ENCODE measurements around the gene CDC7.

The CDC7 gene

DNA sequence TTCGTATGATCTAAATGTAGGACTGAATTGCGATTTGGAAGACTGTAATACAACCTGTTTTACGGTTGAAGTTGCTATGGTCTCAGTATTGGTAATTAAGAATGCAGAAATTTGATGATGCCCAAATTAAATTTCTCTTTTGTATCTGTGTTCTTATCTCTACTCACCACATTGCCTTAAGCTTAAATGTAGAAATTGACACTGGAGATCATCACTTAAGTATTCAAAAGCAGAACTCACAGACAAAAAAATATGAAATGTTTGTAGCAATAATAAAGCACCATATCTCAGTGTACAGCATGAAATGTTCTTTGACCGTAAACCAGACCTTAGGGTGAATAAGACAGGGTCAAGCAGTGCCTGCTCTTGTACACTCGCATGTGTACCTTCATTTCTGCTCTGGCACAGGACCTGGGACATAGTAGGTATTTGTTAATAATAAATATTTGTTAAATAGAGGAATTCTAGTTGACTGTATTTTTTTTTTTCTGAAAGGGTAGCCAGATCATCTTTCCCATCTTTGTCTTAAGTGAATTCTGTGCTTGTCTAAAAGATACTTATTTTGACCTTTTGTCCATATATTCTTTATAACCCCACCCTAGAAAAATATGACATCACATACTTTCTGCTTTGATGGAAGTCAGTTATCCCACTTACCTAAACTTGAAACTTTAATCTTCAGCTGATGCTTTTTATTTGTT lies 1.5 kb downstream of the CDC7 start:
- H3K79me2 ChIP-seq (ENCODE audit: low read length), result peaks cover 55% of the 10 kb centered on the region

DNA sequence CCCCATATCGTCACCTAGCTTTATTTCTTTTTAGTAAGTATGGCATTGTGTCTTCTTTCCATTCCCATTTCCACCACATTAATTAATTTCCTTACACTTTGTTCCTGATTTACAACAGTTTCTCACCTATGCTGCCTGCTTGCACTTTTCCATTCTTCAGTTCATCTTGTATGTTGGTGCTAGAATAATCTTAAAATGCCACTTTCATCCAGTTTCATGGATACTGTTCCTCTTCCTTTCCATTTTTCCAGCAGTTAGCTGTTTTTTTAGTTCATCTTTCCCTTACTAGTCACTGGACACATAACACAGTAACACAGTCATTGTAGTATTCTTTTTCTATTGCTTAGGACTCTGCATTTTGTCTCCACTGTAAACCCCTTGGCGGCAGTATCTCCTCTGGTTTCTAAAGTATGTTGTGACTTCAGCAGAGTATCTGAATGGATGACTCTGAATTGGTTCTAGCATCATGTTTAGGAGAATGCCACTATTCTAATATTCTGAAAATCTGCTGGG lies 2.1 kb downstream of the CDC7 start:
- Histone ChIP-seq H3K4me1 (ENCODE audit: low read length) (peaks cover 27% of the 10 kb centered on the region), H3K79me2 (ENCODE audit: low read length) (peaks cover 59% of the 10 kb centered on the region), H3K4me2 (ENCODE audit: low read depth, low read length) (peak overlapping the region; percentile 78; the same call in 1 of the 2 replicates)

More for the DNA sequence above, 1.5 kb downstream of the CDC7 start:
- H3K9me2 ChIP-seq (replicated peaks; ENCODE audit: insufficient read depth, low read length), result no peaks in the 10 kb centered on the region
- no peaks in the 10 kb centered on the region for H3K36me3 ChIP-seq (replicated peaks; ENCODE audit: insufficient read depth, low read length)
- H3K9ac ChIP-seq (ENCODE audit: low read length), result peak overlapping the region; percentile 92
- peak overlapping the region; percentile 78 for H3K4me2 ChIP-seq (ENCODE audit: low read depth, low read length)
- peak overlapping the region; percentile 68 for H2AFZ ChIP-seq (ENCODE audit: low read length)
- DNase-seq, result no peak
- peaks cover 9% of the 10 kb centered on the region; the same call in 1 of the 2 replicates for H3F3A ChIP-seq (ENCODE audit: insufficient read depth, low read length)
- H3K27me3 ChIP-seq (replicated peaks; ENCODE audit: insufficient read depth, low read length), result no peaks in the 10 kb centered on the region
- peak overlapping the region; percentile 89 for H3K4me3 ChIP-seq (ENCODE audit: low read length)
- peak overlapping the region; percentile 79; the same call in 1 of the 2 replicates for H3K27ac ChIP-seq (ENCODE audit: low read length)
- TF ChIP-seq, protein P1, sequence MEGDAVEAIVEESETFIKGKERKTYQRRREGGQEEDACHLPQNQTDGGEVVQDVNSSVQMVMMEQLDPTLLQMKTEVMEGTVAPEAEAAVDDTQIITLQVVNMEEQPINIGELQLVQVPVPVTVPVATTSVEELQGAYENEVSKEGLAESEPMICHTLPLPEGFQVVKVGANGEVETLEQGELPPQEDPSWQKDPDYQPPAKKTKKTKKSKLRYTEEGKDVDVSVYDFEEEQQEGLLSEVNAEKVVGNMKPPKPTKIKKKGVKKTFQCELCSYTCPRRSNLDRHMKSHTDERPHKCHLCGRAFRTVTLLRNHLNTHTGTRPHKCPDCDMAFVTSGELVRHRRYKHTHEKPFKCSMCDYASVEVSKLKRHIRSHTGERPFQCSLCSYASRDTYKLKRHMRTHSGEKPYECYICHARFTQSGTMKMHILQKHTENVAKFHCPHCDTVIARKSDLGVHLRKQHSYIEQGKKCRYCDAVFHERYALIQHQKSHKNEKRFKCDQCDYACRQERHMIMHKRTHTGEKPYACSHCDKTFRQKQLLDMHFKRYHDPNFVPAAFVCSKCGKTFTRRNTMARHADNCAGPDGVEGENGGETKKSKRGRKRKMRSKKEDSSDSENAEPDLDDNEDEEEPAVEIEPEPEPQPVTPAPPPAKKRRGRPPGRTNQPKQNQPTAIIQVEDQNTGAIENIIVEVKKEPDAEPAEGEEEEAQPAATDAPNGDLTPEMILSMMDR (IDR thresholded peaks at IDR 0.05; ENCODE audit: low read length), result no peak
- TF ChIP-seq EZH2 (optimal IDR thresholded peaks at IDR 0.05; ENCODE audit: low read depth, low read length) (no peak), EZH2phosphoT487 (IDR thresholded peaks at IDR 0.05; ENCODE audit: low read length) (no peak)
- peaks cover 27% of the 10 kb centered on the region for H3K4me1 ChIP-seq (ENCODE audit: low read length)
- no peaks in the 10 kb centered on the region; the same call in 1 of the 2 replicates for H4K20me1 ChIP-seq (ENCODE audit: insufficient read depth, low read length)
- H3K9me3 ChIP-seq (replicated peaks; ENCODE audit: insufficient read depth, low read length), result no peaks in the 10 kb centered on the region

DNA sequence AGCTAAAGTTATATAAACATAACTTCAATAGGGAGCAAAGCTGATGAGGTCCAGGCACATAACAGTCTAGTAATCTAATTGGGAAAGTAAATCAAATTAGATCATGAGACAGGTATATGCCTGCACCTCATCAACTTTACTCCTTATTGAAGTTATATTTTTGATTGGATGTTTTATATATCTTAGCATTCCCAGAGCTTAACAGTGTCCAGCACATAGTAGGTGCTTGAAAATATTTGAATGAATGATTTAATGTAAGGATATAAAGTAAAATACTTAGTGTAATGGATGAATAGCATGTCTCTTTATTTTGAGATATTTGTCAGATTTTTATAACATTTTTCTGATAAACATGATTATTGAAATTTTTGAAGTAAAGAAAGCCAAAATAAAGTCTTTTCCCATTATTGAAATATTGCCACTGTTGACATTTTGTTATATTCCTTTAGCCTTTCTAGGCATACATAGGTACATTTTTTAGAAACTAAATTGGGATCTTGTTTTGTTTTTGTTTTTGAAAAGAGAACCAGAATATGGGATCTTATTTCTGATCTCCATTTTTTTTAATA lies 2.8 kb downstream of the CDC7 start:
- Histone ChIP-seq H3K4me3 (ENCODE audit: low read length) (no peak overlapping the region), H3K27ac (ENCODE audit: low read length) (no peak overlapping the region), H3K4me1 (ENCODE audit: low read length) (peaks cover 27% of the 10 kb centered on the region), H3K36me3 (replicated peaks; ENCODE audit: insufficient read depth, low read length) (no peaks in the 10 kb centered on the region; the same call in 1 of the 2 replicates), H3F3A (ENCODE audit: insufficient read depth, low read length) (peaks cover 9% of the 10 kb centered on the region; the same call in 1 of the 2 replicates), H3K9me2 (replicated peaks; ENCODE audit: insufficient read depth, low read length) (no peaks in the 10 kb centered on the region), H3K4me2 (ENCODE audit: low read depth, low read length) (no peak overlapping the region), H3K9ac (ENCODE audit: low read length) (no peak overlapping the region), H3K27me3 (replicated peaks; ENCODE audit: insufficient read depth, low read length) (no peaks in the 10 kb centered on the region), H4K20me1 (ENCODE audit: insufficient read depth, low read length) (no peaks in the 10 kb centered on the region; the same call in 1 of the 2 replicates), H2AFZ (ENCODE audit: low read length) (no peak overlapping the region), H3K79me2 (ENCODE audit: low read length) (peaks cover 59% of the 10 kb centered on the region), H3K9me3 (replicated peaks; ENCODE audit: insufficient read depth, low read length) (no peaks in the 10 kb centered on the region)
- no peak for TF ChIP-seq EZH2phosphoT487 (IDR thresholded peaks at IDR 0.05; ENCODE audit: low read length)
- TF ChIP-seq, protein P1 (IDR thresholded peaks at IDR 0.05; ENCODE audit: low read length), result no peak
- TF ChIP-seq EZH2 (optimal IDR thresholded peaks at IDR 0.05; ENCODE audit: low read depth, low read length), result no peak
- no peak for DNase-seq

More for the DNA sequence above, 2.1 kb downstream of the CDC7 start:
- no peaks in the 10 kb centered on the region for H3K27me3 ChIP-seq (replicated peaks; ENCODE audit: insufficient read depth, low read length)
- no peak overlapping the region for H2AFZ ChIP-seq (ENCODE audit: low read length)
- TF ChIP-seq, protein P1 (IDR thresholded peaks at IDR 0.05; ENCODE audit: low read length), result no peak
- no peak for TF ChIP-seq EZH2 (optimal IDR thresholded peaks at IDR 0.05; ENCODE audit: low read depth, low read length)
- no peak for TF ChIP-seq EZH2phosphoT487 (IDR thresholded peaks at IDR 0.05; ENCODE audit: low read length)
- H3K27ac ChIP-seq (ENCODE audit: low read length), result no peak overlapping the region
- no peak overlapping the region for H3K4me3 ChIP-seq (ENCODE audit: low read length)
- H3K9me3 ChIP-seq (replicated peaks; ENCODE audit: insufficient read depth, low read length), result no peaks in the 10 kb centered on the region
- DNase-seq, result no peak
- no peak overlapping the region; the same call in 1 of the 2 replicates for H3K9ac ChIP-seq (ENCODE audit: low read length)
- H4K20me1 ChIP-seq (ENCODE audit: insufficient read depth, low read length), result no peaks in the 10 kb centered on the region; the same call in 1 of the 2 replicates
- peaks cover 9% of the 10 kb centered on the region; the same call in 1 of the 2 replicates for H3F3A ChIP-seq (ENCODE audit: insufficient read depth, low read length)
- H3K9me2 ChIP-seq (replicated peaks; ENCODE audit: insufficient read depth, low read length), result no peaks in the 10 kb centered on the region
- H3K36me3 ChIP-seq (replicated peaks; ENCODE audit: insufficient read depth, low read length), result no peaks in the 10 kb centered on the region
